GM23338 (cell line): ENCODE measurements around the gene CACNA2D3.

Experiments
- CREB1 ChIP-seq: fragments of 250-450 bp; sonication (Bioruptor Pico); IDR thresholded peaks from 2 replicates; pipeline ENCODE4 v1.5.0; 2020; ENCODE audit warnings: low read depth, mild to moderate bottlenecking, moderate library complexity
- EZH2 ChIP-seq: fragments of 200-600 bp; sonication (generic); IDR thresholded peaks from one replicate; pipeline ENCODE4 v1.8.0; 2017; ENCODE audit warnings: antibody characterized with exemption, mild to moderate bottlenecking, low read depth; ENCODE audit not compliant: unreplicated experiment
- EZH2phosphoT487 ChIP-seq: fragments of 200-600 bp; sonication (generic); IDR thresholded peaks from one replicate; pipeline ENCODE4 v1.8.1; 2018; ENCODE audit warnings: antibody characterized with exemption; ENCODE audit not compliant: unreplicated experiment
- JUNB ChIP-seq: IDR thresholded peaks from one replicate; pipeline ENCODE4 v1.6.1; 2016; ENCODE audit warnings: antibody characterized with exemption; ENCODE audit not compliant: unreplicated experiment
- NANOG ChIP-seq: IDR thresholded peaks from 2 replicates; pipeline ENCODE4 v1.6.1; 2016; ENCODE audit warnings: antibody characterized with exemption, borderline replicate concordance
- POLR2AphosphoS5 ChIP-seq: IDR thresholded peaks from 2 replicates; pipeline ENCODE4 v1.6.1; 2016; ENCODE audit warnings: antibody characterized with exemption, low read depth
- REST ChIP-seq: IDR thresholded peaks from one replicate; pipeline ENCODE4 v1.6.1; 2018; ENCODE audit warnings: antibody characterized with exemption; ENCODE audit not compliant: unreplicated experiment
- STAT1 ChIP-seq: IDR thresholded peaks from one replicate; pipeline ENCODE4 v1.6.1; 2016; ENCODE audit warnings: antibody characterized with exemption; ENCODE audit not compliant: unreplicated experiment
- ZNF114 ChIP-seq: fragments of 250-450 bp; sonication (Bioruptor Pico); IDR thresholded peaks from 2 replicates; pipeline ENCODE4 v1.5.0; 2020; ENCODE audit warnings: mild to moderate bottlenecking, moderate library complexity
- ZNF331 ChIP-seq: fragments of 250-450 bp; sonication (Bioruptor Pico); IDR thresholded peaks from 2 replicates; pipeline ENCODE4 v1.5.0; 2020; ENCODE audit warnings: low read depth, mild to moderate bottlenecking, moderate library complexity
- TF ChIP-seq, protein P1 (sequence below), 2 experiments: fragments of 200-600 bp in 1 of 2; sonication (generic) in 1 of 2; conservative IDR thresholded peaks; 2 replicates each; pipeline versions ENCODE4 v1.5.1 to v1.6.1; 2016 to 2017; ENCODE audit warnings: antibody characterized with exemption in 2 of 2, low read depth in 2 of 2, mild to moderate bottlenecking in 2 of 2, moderate library complexity in 1 of 2
- TF ChIP-seq, protein P2 (sequence below): IDR thresholded peaks from 2 replicates; pipeline ENCODE4 v1.6.1; 2016; ENCODE audit warnings: antibody characterized with exemption

- no peak for TF ChIP-seq POLR2AphosphoS5
- TF ChIP-seq, protein P1, sequence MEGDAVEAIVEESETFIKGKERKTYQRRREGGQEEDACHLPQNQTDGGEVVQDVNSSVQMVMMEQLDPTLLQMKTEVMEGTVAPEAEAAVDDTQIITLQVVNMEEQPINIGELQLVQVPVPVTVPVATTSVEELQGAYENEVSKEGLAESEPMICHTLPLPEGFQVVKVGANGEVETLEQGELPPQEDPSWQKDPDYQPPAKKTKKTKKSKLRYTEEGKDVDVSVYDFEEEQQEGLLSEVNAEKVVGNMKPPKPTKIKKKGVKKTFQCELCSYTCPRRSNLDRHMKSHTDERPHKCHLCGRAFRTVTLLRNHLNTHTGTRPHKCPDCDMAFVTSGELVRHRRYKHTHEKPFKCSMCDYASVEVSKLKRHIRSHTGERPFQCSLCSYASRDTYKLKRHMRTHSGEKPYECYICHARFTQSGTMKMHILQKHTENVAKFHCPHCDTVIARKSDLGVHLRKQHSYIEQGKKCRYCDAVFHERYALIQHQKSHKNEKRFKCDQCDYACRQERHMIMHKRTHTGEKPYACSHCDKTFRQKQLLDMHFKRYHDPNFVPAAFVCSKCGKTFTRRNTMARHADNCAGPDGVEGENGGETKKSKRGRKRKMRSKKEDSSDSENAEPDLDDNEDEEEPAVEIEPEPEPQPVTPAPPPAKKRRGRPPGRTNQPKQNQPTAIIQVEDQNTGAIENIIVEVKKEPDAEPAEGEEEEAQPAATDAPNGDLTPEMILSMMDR (conservative IDR thresholded peaks at IDR 0.05; ENCODE audit: low read depth in 2 of 2), result no peak
- no peak for TF ChIP-seq EZH2
- TF ChIP-seq CREB1, result no peak
- no peak for TF ChIP-seq EZH2phosphoT487
- no peak for TF ChIP-seq REST
- TF ChIP-seq NANOG, result no peak
- no peak for TF ChIP-seq JUNB
- TF ChIP-seq, protein P2, sequence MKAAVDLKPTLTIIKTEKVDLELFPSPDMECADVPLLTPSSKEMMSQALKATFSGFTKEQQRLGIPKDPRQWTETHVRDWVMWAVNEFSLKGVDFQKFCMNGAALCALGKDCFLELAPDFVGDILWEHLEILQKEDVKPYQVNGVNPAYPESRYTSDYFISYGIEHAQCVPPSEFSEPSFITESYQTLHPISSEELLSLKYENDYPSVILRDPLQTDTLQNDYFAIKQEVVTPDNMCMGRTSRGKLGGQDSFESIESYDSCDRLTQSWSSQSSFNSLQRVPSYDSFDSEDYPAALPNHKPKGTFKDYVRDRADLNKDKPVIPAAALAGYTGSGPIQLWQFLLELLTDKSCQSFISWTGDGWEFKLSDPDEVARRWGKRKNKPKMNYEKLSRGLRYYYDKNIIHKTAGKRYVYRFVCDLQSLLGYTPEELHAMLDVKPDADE, result no peak
- no peak for TF ChIP-seq STAT1
- no peak for TF ChIP-seq ZNF331 (CRISPR knock-in tag)
- no peak for TF ChIP-seq ZNF114 (CRISPR knock-in tag)
Measured at GRCh38 chr3:55007971-55008370, 885.6 kb downstream of the CACNA2D3 start.
